Loucy (cell line): ENCODE results near the gene MXRA5.

Source experiments
- EZH2phosphoT487 ChIP-seq: fragments of 200-600 bp; IDR thresholded peaks from 2 replicates; pipeline ENCODE4 v1.6.1; 2018; ENCODE audit warnings: antibody characterized with exemption, mild to moderate bottlenecking, moderate library complexity, borderline replicate concordance
- TF ChIP-seq, protein P1 (sequence below): fragments of 200-600 bp; sonication (generic); conservative IDR thresholded peaks from 2 replicates; pipeline ENCODE4 v1.5.1; 2014; ENCODE audit warnings: mild to moderate bottlenecking, antibody characterized with exemption, low read length

- TF ChIP-seq, protein P1, sequence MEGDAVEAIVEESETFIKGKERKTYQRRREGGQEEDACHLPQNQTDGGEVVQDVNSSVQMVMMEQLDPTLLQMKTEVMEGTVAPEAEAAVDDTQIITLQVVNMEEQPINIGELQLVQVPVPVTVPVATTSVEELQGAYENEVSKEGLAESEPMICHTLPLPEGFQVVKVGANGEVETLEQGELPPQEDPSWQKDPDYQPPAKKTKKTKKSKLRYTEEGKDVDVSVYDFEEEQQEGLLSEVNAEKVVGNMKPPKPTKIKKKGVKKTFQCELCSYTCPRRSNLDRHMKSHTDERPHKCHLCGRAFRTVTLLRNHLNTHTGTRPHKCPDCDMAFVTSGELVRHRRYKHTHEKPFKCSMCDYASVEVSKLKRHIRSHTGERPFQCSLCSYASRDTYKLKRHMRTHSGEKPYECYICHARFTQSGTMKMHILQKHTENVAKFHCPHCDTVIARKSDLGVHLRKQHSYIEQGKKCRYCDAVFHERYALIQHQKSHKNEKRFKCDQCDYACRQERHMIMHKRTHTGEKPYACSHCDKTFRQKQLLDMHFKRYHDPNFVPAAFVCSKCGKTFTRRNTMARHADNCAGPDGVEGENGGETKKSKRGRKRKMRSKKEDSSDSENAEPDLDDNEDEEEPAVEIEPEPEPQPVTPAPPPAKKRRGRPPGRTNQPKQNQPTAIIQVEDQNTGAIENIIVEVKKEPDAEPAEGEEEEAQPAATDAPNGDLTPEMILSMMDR: no peak
- no peak for TF ChIP-seq EZH2phosphoT487
Observed at GRCh38 chrX:3320471-3321046, 25.9 kb downstream of the MXRA5 start.
